ENCODE measurements around the gene FMN1.
A peak's percentile ranks its signal among the peaks of the same experiment; 100 is the strongest.

Gene FMN1

GRCh38 chr15:33125894-33126537 is 68.5 kb downstream of the FMN1 start:
- intact Hi-C loops (cut with DNase I): no loop called here
- no peak for DNase-seq

- intact Hi-C loops (cut with DNase I): no loop called here
- no peak for DNase-seq
Measured at GRCh38 chr15:33124811-33125210, 69.7 kb downstream of the FMN1 start.

- DNase-seq: no peak
- intact Hi-C loops (cut with DNase I): no loop called here
Measured at GRCh38 chr15:33124279-33124678, 70.2 kb downstream of the FMN1 start.

GRCh38 chr15:33119865-33120264 is 74.6 kb downstream of the FMN1 start:
- DNase-seq: no peak
- intact Hi-C loops (cut with DNase I): no loop called here

- intact Hi-C loops (cut with DNase I): no loop called here
- peak in 1 of 10 donors; percentile 55 for DNase-seq
Measured at GRCh38 chr15:33119273-33119672, 75.2 kb downstream of the FMN1 start.

GRCh38 chr15:33116198-33116597 is 78.3 kb downstream of the FMN1 start:
- DNase-seq: peak in 4 of 10 donors; percentile 19 to 68 (median 36)
- intact Hi-C loops (cut with DNase I): no loop called here

- intact Hi-C loops (cut with DNase I): no loop called here
- no peak for DNase-seq
Measured at GRCh38 chr15:33115191-33115861, 79.2 kb downstream of the FMN1 start.

GRCh38 chr15:33114374-33114717 is 80.2 kb downstream of the FMN1 start:
- DNase-seq: no peak
- intact Hi-C loops (cut with DNase I): no loop called here

GRCh38 chr15:33113666-33114373 is 80.7 kb downstream of the FMN1 start:
- no peak for DNase-seq
- intact Hi-C loops (cut with DNase I): no loop called here

GRCh38 chr15:33112541-33113105 is 81.9 kb downstream of the FMN1 start:
- intact Hi-C loops (cut with DNase I): no loop called here
- no peak for DNase-seq

GRCh38 chr15:33111041-33111451 is 83.5 kb downstream of the FMN1 start:
- DNase-seq: no peak
- intact Hi-C loops (cut with DNase I): no loop called here

- intact Hi-C loops (cut with DNase I): no loop called here
- no peak for DNase-seq
Measured at GRCh38 chr15:33109345-33109744, 85.2 kb downstream of the FMN1 start.

- intact Hi-C loops (cut with DNase I): no loop called here
- no peak for DNase-seq
Measured at GRCh38 chr15:33108518-33108917, 86.0 kb downstream of the FMN1 start.

- peak in 1 of 10 donors; percentile 84 for DNase-seq
- intact Hi-C loops (cut with DNase I): no loop called here
Measured at GRCh38 chr15:33107950-33108349, 86.6 kb downstream of the FMN1 start.

- intact Hi-C loops (cut with DNase I): no loop called here
- DNase-seq: no peak
Measured at GRCh38 chr15:33104212-33104611, 90.3 kb downstream of the FMN1 start.

GRCh38 chr15:33101036-33101435 is 93.5 kb downstream of the FMN1 start:
- no peak for DNase-seq
- intact Hi-C loops (cut with DNase I): no loop called here

- DNase-seq: no peak
- intact Hi-C loops (cut with DNase I): no loop called here
Measured at GRCh38 chr15:33100314-33100713, 94.2 kb downstream of the FMN1 start.

- intact Hi-C loops (cut with DNase I): no loop called here
- DNase-seq: no peak
Measured at GRCh38 chr15:33099739-33100138, 94.8 kb downstream of the FMN1 start.

GRCh38 chr15:33099213-33099612 is 95.3 kb downstream of the FMN1 start:
- no peak for DNase-seq
- intact Hi-C loops (cut with DNase I): no loop called here

GRCh38 chr15:33098094-33099058 is 96.1 kb downstream of the FMN1 start:
- intact Hi-C loops (cut with DNase I): no loop called here
- DNase-seq: no peak

Data from posterior cingulate gyrus (tissue), 11 donors.